ENCODE data around the gene DISP2. TPM values are rescaled to one million over a fixed set of nuclear protein-coding genes. Genes with fewer than 3 reads are reported as not detected.

The DISP2 gene
- total and polyA plus RNA-seq, 2 of the 8 experiments (the other 6 are each of a cell fraction or from before 2014, with no cell fraction given), result 0.45 to 1.2 TPM

DNA sequence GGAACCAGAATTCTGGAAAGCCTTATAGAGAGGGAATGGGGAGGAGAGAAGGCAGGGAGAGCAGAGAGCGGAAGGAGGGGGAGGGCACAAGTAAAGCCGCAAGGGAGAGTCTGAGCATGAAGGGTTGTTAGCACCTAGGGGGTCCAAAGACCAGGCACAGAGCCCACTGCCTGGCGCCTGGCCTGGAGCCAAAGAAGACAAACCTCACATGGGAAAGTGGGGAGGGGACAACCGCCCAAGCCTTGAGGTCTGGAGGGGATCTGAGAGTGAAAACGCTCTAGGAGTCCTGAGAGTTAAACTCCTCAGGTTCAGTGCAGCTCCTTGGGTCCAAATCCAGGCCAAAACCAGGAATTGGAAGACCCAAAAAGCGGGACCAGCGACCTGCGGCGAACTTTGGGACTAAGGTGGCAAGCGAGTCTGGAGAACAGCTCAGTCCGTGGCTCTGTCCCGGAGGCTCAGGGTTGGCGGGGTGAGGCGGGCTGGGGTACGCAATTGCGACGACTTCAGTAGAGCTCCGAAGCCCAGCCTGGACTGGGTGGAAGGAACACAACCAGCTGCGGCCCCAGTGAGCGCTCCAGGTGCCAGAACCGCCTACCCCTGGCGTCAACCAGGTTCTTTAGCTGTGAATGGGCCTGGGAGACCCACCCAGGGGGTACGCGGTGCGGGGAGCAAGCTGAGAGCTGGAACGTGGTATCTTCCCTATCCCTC lies 35.3 kb upstream of the DISP2 start:
- Histone ChIP-seq H3K18ac (ENCODE audit: extremely low read depth, low read length) (no peak overlapping the region), H3K23ac (ENCODE audit: insufficient read length) (no peak overlapping the region), H3K9ac (replicated peaks in 1 of 4; ENCODE audit: extremely low read depth in 1 of 4, low read depth in 3 of 4, low read length in 3 of 4) (no peak overlapping the region), H4K8ac (ENCODE audit: extremely low read depth, insufficient read depth, low read length) (no peak overlapping the region; the same call in 1 of the 2 replicates), H4K5ac (ENCODE audit: insufficient read length, low read depth, low read length) (no peak overlapping the region), H4K20me1 (replicated peaks in 1 of 2; ENCODE audit: control insufficient read depth in 1 of 2, insufficient read depth in 2 of 2, low read length in 2 of 2) (no peaks in the 10 kb centered on the region), H3K9me3 (ENCODE audit: insufficient read depth in 2 of 2, low read depth in 1 of 2, low read length in 1 of 2) (no peaks in the 10 kb centered on the region), H2BK12ac (ENCODE audit: low read depth, low read length) (no peak overlapping the region), H2BK20ac (ENCODE audit: low read length) (no peak overlapping the region), H3K27me3 (replicated peaks in 1 of 4; ENCODE audit: control insufficient read depth in 3 of 4, extremely low read depth in 1 of 4, insufficient read depth in 3 of 4, low read length in 3 of 4) (peaks cover 0 to 20% (median 9%) of the 10 kb centered on the region in 4 experiments; a peak in 4 of 7 replicates), H2AK5ac (ENCODE audit: low read depth, low read length) (no peak overlapping the region), H3K4me1 (replicated peaks in 1 of 4; ENCODE audit: control insufficient read depth in 3 of 4, insufficient read depth in 4 of 4, low read length in 3 of 4) (peaks cover 13 to 36% (median 26%) of the 10 kb centered on the region in 4 experiments), H3K4me3 (ENCODE audit: extremely low read depth in 1 of 4, insufficient read depth in 2 of 4, low read depth in 3 of 4, low read length in 4 of 4) (peak overlapping the region; percentile 15 to 59 (median 40); a peak in 7 of 8 replicates), H3K36me3 (ENCODE audit: control insufficient read depth in 2 of 4, insufficient read depth in 4 of 4, low read length in 3 of 4) (peaks cover 0 to 4% (median 0%) of the 10 kb centered on the region in 4 experiments; a peak in 2 of 8 replicates), H2BK15ac (ENCODE audit: low read length) (0 out of 2 replicates have a peak overlapping the region, but pooled peaks have one; percentile 73), H2BK120ac (replicated peaks; ENCODE audit: low read depth, low read length) (no peak overlapping the region), H3K56ac (replicated peaks; ENCODE audit: insufficient read length, low read depth, low read length) (no peak overlapping the region), H2BK5ac (ENCODE audit: low read depth, low read length) (0 out of 2 replicates have a peak overlapping the region, but pooled peaks have one; percentile 11), H4K91ac (replicated peaks; ENCODE audit: insufficient read length, low read length) (no peak overlapping the region), H3K79me2 (ENCODE audit: control insufficient read depth in 1 of 2, insufficient read depth in 2 of 2, low read length in 2 of 2) (peaks cover 0 to 14% of the 10 kb centered on the region in 2 experiments; a peak in 3 of 4 replicates), H2AFZ (ENCODE audit: low read length) (no peak overlapping the region), H3K79me1 (ENCODE audit: low read depth, low read length) (no peaks in the 10 kb centered on the region; the same call in 1 of the 2 replicates), H3K4me2 (ENCODE audit: insufficient read depth in 1 of 2, low read depth in 2 of 2, low read length in 2 of 2) (peak overlapping the region; percentile 70 to 90), H3K23me2 (ENCODE audit: low read depth, low read length) (peaks cover 13% of the 10 kb centered on the region), H3K27ac (ENCODE audit: low read depth, low read length) (no peak overlapping the region), H3K4ac (replicated peaks; ENCODE audit: insufficient read length, low read depth, low read length) (no peak overlapping the region), H3K14ac (ENCODE audit: insufficient read length) (no peak overlapping the region)
- POLR2A ChIA-PET (ENCODE audit: partially characterized antibody), result interaction anchor here (0.8 to 2.2 kb wide), 9 partner anchors 10 to 55 kb away, joined by 3 to 13 read pairs (median 6); no protein-coding TSS in a partner anchor
- DNase-seq (ENCODE audit: low read depth in 1 of 2, low spot score in 2 of 2) (peak in 1 of 2 experiments; percentile 55), FAIRE-seq (no peak)
- peak; percentile 40; the same call in 1 of the 2 replicates for TF ChIP-seq SUZ12 (IDR thresholded peaks at IDR 0.05; ENCODE audit: low read length)
- TF ChIP-seq NRF1 (IDR thresholded peaks at IDR 0.05; ENCODE audit: low read depth, low read length), result no peak
- no peak for TF ChIP-seq POU5F1 (IDR thresholded peaks at IDR 0.05; ENCODE audit: low read depth, low read length)
- peak; percentile 41 for TF ChIP-seq SAP30 (IDR thresholded peaks at IDR 0.05; ENCODE audit: insufficient read depth, insufficient replicate concordance, low read length)
- peak; percentile 41 for TF ChIP-seq EZH2 (IDR thresholded peaks at IDR 0.05; ENCODE audit: low read depth, low read length, severe bottlenecking)
- TF ChIP-seq SP2 (IDR thresholded peaks at IDR 0.05; ENCODE audit: low read length), result no peak
- peak; percentile 71 for TF ChIP-seq KDM4A (IDR thresholded peaks at IDR 0.05; ENCODE audit: low read depth, low read length, severe bottlenecking)
- peak; percentile 2; the same call in 1 of the 2 replicates for TF ChIP-seq EGR1 (IDR thresholded peaks at IDR 0.05; ENCODE audit: borderline replicate concordance, low read depth, low read length)
- no peak for TF ChIP-seq ZNF274 (IDR thresholded peaks at IDR 0.05; ENCODE audit: borderline replicate concordance, extremely low read depth, low read length)
- WGBS, 2 experiments (ENCODE audit: extremely low coverage in 1 of 2, insufficient coverage in 1 of 2, insufficient read length in 1 of 2, insufficient replicate concordance in 2 of 2, low coverage in 1 of 2, low lambda C conversion rate in 2 of 2, missing lambda C conversion rate in 1 of 2), result 10% methylated on average over 26 of the region's 26 CpGs; no CpG with 5 or more reads in 1 of the 2 experiments
- CTCF ChIA-PET (ENCODE audit: partially characterized antibody), result interaction anchor here (0.7 to 23.9 kb wide), 15 partner anchors 9 to 202 kb away, joined by 3 to 584 read pairs (median 4); partner anchors contain the start of genes ANKRD63, CCDC9B, IVD and PLCB2

Data from H1 (cell line).